Skeletal muscle satellite cell (primary cell): ENCODE data around the gene PIN4.

Source experiments
- H3K27me3 ChIP-seq: 2 replicates; pipeline ENCODE4 v1.7.0; 2013; ENCODE audit warnings: low read length; ENCODE audit not compliant: control insufficient read depth, insufficient read depth
- H3K36me3 ChIP-seq: 2 replicates; pipeline ENCODE4 v1.7.0; 2013; ENCODE audit warnings: mild to moderate bottlenecking, control low read depth, low read length; ENCODE audit not compliant: insufficient read depth
- H3K4me1 ChIP-seq: 2 replicates; pipeline ENCODE4 v1.7.0; 2013; ENCODE audit warnings: low read length; ENCODE audit not compliant: control insufficient read depth, insufficient read depth
- H3K4me2 ChIP-seq: 2 replicates; pipeline ENCODE4 v1.7.0; 2013; ENCODE audit warnings: mild to moderate bottlenecking, low read length
- H3K4me3 ChIP-seq: 2 replicates; pipeline ENCODE4 v1.7.0; 2013; ENCODE audit warnings: low read length
- H3K9ac ChIP-seq: 2 replicates; pipeline ENCODE4 v1.7.0; 2013; ENCODE audit warnings: mild to moderate bottlenecking, low read depth, low read length, moderate library complexity
- H3K9me3 ChIP-seq: replicated peaks from 2 replicates; pipeline ENCODE4 v1.7.0; 2013; ENCODE audit warnings: mild to moderate bottlenecking, control low read depth, low read length

Gene PIN4

DNA sequence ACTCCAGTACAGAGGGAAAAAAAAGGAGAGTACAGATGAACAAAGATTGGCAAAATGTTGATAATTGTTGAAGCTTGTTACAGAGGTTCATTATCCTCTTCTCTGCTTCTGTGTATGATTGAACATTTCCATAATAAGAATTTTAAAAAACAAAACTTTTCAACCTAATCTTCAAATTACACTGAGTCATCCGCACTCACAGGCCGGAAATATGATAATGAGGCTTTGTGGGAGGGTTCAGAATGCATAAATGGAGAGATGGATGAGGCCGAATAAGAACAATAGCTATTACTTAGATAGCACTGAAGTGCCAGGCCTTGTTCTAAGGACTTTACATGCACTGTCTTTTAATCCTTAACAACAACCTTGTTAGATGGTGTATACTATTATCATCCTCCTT lies 61.9 kb downstream of the PIN4 start:
- Histone ChIP-seq H3K9ac (no peak overlapping the region), H3K36me3 (no peaks in the 10 kb centered on the region), H3K9me3 (no peaks in the 10 kb centered on the region), H3K4me2 (peak overlapping the region; percentile 12), H3K4me1 (no peaks in the 10 kb centered on the region), H3K27me3 (peaks cover 14% of the 10 kb centered on the region), H3K4me3 (no peak overlapping the region)

GRCh38 chrX:72245461-72246089 lies 64.0 kb downstream of the PIN4 start:
- Histone ChIP-seq H3K4me3 (no peak overlapping the region), H3K4me2 (no peak overlapping the region), H3K4me1 (no peaks in the 10 kb centered on the region), H3K9me3 (no peaks in the 10 kb centered on the region), H3K36me3 (no peaks in the 10 kb centered on the region), H3K9ac (no peak overlapping the region), H3K27me3 (peaks cover 14% of the 10 kb centered on the region)

GRCh38 chrX:72247206-72247942 lies 65.8 kb downstream of the PIN4 start:
- Histone ChIP-seq H3K9me3 (no peaks in the 10 kb centered on the region), H3K9ac (no peak overlapping the region), H3K4me3 (no peak overlapping the region), H3K4me2 (no peak overlapping the region), H3K27me3 (peaks cover 15% of the 10 kb centered on the region), H3K4me1 (no peaks in the 10 kb centered on the region), H3K36me3 (no peaks in the 10 kb centered on the region)
